HG02759 (cell line): ENCODE data around the gene EMC6.

Source experiments
- ATAC-seq: cut with Tn5 transposase; IDR thresholded peaks from one replicate; pipeline ENCODE4 v1.9.1; 2021; ENCODE audit warnings: mild to moderate bottlenecking, moderate library complexity; ENCODE audit not compliant: unreplicated experiment

EMC6 gene

DNA sequence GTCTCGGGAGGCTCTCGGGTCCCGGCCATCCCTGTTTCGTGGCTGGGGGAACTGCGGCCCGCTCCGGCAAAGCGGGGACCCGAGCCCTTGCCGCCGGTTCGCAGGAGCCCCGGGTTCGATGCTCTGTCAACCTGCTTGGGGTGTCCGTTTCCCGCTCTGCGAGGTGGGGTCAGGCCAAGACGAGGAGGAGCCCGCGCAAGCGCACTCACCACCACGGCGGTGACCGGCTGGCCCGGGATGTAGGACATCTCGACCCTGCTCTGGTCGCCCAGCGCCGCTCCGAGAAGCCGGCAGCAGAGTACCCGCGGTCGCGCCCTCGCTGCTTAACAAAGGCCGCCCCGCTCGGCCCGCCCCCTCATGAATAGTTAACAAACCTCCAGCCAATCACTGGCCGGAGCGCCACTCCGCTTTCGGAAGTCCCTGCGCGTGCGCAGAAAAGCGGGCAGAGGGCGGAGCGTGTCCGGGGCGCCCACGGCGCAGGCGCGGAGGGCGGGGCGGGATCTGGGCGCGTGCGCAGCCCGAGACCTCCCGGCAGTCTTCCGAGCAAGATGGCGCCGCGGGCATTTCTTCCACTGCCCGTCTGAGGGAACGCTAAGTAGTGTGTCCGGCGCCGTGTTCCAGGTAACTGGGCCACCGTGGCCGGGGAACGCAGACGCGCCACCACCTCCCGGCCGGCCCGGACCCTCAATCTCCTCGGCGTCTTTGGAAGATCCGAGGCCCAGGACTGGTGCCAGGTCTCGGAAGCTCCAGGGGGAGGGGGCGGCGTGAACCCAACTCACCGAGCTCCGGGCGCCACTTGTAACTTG, at the start of gene EMC6, which contains the start of gene TAX1BP3:
TSS of gene EMC6 (plus strand) at position 534 of the 806 bp plus-strand sequence. CDS start 335 bp downstream, outside the sequence.
TSS of gene TAX1BP3 (minus strand) at position 300 of the 806 bp plus-strand sequence. CDS start at position 248, 52 bp downstream.
- peak; percentile 86 for ATAC-seq

DNA sequence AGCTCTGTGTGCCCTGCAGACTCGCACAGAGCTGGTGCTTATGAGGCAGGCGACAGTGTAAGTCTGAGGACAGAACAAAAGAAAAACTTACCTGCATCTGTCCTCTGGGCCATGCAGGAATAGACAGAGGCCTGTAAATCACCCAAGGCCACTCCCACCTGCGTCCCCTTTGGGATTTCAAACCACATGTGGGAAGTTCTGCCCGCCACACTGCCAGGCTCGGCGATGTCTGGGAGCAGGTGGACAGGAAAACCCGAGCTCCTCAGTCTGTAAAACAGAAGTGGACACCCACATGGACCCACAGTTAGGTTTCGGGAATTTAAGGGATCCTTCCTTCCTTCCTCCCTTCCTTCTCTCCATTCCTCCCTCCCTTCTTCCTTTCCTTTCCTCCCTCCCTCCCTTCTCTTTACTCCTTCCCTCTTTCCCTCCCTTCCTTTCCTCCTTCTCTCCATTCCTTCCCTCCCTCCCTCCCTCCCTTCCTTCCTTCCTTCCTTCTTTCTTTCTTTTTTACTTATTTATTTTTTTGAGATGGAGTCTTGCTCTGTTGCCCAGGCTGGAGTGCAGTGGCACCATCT, 47.4 kb upstream of the EMC6 start:
- no peak for ATAC-seq

DNA sequence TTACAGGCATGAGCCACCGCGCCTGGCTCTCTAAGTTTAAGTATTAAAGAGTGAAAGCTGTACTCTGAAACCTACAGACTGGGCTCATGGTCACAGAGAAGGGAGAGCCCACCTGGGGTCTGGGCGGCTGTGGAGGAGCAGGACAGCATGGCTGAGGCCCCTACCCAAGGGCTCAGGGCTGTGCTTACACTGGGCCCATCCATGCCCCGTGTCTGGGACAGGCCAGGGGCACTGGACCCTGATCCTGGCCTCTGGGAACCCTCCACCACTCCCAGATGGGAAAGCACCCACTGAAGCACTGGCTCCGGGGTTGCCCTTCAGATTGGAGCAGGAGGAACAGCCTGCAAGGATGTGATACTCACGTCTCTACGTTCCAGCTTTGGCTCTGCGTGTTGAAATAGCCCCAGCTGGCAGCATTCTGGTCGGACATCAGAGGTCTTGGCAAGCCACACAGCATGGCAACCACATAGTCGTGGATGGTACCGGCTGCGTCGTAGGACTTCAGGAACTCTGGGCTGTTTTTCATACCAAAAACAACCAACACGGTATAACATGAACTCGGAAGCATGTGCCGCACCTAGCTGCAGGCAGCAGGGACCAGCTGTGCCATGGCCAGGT, 45.5 kb upstream of the EMC6 start:
- no peak for ATAC-seq

DNA sequence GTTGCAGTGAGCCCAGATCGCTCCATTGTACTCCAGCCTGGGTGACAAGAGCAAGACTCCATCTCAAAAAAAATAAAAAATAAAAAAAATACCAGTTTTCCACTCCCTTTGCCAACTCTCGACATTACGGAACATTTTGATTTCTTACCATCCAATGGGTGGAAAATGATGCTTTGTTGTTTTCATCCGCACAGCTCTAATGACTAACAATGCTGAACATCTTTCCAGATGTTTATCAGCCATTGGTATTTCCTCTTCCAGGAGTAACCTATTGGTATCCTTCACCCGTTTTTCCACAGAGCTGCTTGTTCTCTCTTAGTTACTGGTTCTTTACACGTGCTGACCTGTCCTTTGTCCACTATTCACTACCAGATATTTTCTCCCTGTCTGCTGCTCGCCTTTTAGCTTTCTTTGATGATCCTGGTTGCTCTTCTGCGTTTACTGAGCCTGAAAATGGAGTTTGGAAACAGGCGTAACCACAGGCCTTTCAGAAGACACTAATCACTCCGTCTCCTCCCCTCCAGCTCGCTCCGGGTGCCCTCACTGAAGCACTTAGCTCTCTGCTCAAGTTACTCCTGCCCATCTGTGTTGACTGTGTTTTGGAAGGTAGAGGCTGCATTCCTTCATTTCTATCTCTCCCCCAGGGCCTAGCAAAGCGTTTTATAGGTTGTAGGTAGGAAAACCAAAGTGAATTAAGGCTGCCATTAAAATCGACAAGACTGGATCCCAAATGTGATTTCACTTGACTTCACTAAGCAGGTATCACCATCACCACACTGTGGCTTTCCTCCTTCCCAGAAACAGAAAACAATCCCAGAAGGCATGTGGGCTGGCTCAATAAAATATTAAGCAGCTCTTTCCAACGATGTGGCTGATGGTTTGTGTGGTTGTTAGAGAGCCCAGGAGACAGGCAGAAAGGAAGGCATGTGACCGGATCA, 41.5 kb upstream of the EMC6 start:
- no peak for ATAC-seq

DNA sequence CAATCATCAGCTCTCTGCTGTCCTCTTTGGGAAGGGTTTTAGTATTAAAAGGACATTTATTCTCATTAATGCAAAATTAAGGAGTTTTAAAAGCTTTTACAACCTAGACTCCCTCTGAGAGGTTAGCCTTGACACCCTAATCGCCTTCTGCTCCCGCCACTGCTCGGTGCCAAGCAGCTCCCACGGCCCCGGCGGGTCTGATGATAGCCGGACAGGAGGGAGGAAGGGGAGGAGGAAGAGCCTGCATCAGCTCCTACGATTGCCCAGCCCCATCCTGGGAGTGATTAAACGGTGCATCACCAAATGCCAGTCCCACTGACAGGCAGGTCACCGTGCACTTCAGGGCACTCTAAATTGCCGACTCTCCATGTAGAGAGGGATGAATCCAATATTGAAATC, 40.8 kb upstream of the EMC6 start:
- no peak for ATAC-seq

DNA sequence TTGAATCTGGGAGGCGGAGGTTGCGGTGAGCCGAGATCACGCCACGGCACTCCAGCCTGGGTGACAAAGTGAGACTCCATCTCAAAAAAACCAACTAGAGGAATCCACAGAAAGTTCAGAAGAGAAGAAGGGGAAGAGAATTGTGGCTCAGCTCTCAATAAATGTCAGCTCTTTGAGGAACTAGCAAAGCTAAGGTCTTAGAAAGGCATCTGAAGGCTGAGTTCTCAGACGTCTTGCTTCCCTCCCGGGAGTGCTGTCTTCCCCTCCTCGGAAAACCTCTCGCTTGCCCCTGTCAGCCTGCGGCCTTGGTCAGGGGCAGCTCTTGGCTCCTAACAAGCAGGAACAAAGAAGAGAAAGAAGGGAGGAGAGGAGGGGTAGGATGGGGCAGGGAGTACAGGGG, 37.8 kb upstream of the EMC6 start:
- ATAC-seq = no peak

DNA sequence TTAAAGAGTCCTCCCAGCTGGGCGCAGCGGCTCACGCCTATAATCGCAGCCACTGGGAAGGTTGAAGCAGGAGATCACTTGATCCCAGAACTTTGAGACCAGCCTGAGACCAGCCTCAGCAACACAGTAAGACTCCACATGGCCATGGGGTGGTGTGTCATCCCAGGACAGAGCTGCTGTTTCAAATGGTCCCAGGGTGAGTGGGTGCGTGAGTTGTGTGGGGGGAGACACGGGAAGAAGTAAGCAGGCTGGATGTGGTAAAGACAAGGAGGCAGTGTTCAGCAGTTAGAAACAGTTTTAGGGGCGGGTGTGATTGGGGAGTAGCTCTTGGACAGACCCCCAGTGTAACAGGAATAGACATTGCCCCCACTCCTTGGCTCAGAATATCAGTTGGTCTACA, 36.3 kb upstream of the EMC6 start:
- no peak for ATAC-seq

DNA sequence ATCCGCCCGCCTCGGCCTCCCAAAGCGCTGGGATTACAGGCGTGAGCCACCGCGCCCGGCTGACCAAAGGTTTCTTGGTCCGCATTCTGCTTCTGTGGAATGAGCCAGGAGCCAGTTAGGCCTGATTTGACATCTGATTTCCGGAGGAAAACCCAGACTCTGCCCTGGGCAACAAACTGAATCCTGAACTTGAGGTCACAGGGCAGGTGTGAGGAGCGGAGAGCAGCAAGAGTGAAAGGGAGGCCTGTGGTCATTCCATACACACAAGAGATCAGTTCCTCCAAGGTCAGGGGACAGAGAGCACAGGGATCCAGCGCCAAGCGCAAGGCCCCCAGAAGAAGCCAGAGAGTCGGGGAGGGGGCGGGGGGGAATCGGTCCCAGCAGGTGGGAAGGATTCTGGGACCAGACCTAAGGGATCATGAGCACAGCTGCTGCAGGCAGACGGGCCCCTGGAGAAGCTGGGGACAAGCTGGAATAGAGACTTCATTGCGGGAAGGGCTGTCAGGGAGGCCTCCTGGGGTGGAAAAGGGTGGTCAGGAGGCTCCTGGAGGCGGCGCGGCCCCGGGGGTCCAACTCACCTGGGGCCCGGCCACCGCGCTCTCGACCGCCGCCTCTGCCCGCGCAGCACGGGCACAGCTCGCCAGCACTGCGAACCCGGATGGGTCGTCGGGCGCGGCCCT, 33.0 kb upstream of the EMC6 start:
- ATAC-seq = no peak

DNA sequence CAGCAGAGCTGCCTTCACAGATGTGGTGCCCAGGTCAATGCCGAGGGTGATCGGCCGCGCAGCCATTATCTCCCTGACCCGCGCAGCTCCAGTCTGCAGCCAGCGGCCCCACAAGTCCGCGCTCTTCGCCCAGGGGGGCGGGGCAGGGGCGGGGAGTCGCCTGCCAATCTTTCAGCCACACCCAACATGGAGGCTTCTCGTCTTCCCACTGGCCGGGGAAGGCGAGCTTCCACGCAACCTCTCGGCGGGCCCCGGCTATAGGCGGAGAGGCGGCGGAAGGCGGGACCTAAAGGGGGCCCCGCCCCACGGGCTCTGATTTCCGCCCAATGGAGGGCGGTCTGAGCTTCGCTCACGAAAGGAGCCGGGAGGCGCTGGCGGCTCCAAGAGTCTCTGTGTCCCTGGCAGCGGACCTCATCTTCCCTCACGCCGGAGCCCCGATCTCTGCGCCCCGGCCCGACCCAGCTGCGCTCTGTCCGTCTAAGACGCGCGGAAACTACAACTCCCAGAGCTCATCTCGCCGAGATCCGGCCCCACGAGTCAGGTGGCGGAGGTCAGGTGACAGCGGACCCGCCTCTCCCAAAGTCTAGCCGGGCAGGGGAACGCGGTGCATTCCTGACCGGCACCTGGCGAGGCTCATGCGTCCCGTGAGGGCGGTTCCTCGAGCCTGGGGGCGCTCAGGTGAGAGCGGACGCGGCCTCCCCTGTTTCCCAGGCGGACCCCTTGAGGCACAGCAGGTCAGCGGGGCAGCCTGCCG, 32.3 kb upstream of the EMC6 start, which contains the start of the genes CTNS and SHPK:
TSS of gene CTNS (plus strand) at position 607 of the 754 bp plus-strand sequence. CDS start 3,447 bp downstream, outside the sequence.
TSS of gene SHPK (minus strand) at position 97 of the 754 bp plus-strand sequence. CDS start at position 66, 31 bp downstream.
- ATAC-seq = peak; percentile 95

DNA sequence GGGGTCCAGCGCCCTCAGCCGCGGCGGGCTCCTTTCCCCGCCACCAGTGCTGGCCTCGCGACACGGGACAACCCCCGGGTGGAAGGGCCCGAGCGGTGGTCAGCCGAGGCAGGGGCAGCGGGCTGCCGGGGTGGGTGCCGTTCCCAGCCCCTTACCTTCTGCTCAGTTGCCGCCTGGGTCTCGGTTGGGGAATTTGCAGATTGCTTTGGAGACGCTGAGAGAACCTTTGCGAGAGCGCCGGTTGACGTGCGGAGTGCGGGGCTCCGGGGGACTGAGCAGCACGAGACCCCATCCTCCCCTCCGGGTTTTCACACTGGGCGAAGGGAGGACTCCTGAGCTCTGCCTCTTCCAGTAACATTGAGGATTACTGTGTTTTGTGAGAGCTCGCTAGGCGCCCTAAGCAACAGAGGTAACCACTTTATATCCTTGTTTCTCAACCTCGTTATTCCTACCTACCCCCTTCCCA, 31.7 kb upstream of the EMC6 start:
- peak; percentile 14 for ATAC-seq

DNA sequence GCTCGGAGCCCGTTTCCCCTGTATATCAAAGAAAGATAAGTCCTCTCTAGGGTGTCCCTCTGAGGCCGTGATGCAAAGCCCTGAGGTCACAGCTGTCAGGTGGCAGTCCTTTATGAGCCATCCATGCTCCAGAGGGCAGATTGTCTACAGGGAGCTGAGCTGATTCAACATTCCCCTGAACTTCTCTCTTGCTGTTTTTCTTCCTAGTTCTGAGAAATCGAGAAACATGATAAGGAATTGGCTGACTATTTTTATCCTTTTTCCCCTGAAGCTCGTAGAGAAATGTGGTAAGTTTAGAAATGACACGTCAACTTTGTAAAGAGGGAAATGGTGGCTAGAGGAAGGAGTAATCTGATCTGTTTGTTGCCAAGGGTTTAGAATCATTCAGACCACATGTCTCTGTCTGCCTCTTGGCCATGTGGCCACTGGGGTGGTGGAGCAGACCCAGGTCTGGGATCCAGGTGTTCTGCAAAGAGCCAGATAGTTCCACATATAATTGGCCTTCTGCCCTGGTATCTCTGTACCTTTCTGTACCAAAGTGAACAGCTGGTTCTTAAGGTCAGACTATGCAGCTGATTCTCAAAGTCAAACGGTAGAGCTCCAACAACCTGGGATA, 28.5 kb upstream of the EMC6 start:
- ATAC-seq = no peak

DNA sequence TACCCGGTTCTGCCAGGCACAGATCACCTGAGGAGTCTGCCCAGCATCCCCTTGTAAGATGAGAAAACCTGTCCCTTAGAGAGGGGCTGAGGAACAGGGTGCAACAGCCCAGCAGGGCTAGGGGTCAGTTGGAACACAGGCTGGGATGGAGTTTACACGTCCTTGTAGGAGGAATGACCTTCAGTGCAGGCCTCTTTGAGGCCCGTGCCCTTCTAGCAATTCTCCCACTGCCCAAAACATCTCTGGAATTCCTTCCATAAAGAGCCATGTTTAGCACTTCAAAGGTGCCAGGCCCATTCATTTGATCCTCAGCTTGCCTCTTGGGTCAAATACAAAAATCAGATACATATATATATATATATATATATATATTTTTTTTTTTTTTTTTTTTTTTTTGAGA, 27.6 kb upstream of the EMC6 start:
- ATAC-seq = no peak

DNA sequence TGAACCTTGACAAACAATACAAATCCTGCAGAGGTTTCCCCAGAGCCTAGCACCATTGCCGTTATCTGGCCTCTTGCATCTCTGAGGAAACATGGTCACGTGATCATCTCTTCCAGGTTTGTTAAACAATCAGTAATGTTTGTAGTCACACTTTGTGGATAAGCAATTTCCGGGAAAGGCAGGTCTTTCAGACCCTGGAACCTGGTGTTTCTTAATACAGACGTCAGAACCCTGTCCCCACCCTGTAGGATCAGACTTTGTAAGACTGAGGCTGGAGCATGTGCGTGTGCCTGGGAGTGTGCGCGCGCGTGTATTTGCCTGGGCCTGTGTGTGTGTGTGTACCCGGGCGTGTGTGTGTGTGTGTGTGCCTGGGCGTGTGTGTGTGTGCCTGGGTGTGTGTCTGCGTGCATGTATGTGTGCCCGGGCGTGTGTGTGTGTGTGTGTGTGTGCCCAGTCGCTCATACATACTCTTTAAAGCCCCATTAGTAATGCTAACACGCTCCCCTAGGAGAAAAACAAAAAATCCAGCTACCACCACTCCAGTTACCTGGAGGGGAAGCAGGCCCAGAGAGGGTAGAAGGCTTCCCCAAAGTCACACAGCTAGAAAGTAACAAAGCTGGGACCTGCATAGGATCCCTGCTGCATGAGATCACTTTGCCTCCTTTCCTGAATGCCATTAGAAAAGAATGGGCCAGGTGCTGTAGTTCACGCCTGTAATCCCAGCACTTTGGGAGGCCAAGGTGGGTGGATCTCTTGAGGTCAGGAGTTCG, 26.7 kb upstream of the EMC6 start:
- ATAC-seq = no peak

DNA sequence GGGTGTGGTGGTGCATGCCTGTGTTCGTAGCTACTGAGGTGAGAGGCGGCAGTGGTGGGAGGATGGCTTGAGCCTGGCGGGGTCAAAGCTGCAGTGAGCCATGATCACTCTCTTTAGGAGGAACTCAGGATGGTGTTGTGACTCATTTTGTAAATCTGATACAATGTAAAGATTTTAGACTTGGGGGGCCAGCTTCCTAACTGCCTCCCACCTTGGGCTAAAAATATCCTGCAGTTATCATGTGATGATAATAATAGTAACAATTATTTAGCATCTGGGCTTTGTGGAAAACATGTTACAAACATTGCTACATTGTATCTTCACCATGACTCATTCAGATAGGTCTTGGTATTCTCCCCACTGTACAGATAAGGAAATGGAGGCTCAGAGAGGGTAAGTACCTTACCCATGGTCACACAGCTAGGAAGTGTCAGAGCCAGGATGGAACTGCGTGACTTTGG, 24.7 kb upstream of the EMC6 start:
- no peak for ATAC-seq

DNA sequence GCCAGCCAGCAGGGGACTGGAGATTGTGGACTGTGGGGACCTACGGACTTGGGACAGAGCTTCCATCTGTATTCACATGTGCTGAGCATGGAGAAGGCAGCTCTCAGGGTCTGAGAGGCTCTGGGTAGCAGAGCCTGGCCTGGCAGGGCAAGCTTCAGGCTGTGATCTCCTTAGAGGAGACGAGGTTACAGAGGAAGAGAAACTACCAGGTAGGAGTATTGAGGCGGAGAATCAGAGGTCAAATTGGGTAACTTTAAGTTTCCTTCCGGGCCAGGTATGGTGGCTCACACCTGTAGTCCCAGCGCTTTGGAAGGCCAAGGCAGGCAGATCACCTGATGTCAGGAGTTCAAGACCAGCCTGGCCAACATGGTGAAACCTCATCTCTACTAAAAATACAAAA, 23.3 kb upstream of the EMC6 start:
- no peak for ATAC-seq

DNA sequence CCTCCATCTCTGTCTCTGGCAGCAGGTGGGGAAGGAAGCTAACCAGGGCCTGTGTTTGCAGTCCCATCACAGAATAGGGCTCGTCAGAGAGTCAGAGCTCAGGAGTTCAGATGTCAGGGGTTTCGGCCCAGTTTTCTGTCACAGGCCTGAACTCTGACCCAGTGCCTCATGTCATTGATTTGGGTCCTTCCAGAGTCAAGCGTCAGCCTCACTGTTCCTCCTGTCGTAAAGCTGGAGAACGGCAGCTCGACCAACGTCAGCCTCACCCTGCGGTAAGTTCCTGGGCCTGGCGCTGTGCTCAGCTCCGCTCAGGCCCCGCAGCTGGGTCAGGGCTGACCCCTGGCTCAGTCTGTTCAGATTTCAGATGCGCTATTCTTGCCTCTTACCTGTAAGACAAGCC, 21.4 kb upstream of the EMC6 start:
- no peak for ATAC-seq

DNA sequence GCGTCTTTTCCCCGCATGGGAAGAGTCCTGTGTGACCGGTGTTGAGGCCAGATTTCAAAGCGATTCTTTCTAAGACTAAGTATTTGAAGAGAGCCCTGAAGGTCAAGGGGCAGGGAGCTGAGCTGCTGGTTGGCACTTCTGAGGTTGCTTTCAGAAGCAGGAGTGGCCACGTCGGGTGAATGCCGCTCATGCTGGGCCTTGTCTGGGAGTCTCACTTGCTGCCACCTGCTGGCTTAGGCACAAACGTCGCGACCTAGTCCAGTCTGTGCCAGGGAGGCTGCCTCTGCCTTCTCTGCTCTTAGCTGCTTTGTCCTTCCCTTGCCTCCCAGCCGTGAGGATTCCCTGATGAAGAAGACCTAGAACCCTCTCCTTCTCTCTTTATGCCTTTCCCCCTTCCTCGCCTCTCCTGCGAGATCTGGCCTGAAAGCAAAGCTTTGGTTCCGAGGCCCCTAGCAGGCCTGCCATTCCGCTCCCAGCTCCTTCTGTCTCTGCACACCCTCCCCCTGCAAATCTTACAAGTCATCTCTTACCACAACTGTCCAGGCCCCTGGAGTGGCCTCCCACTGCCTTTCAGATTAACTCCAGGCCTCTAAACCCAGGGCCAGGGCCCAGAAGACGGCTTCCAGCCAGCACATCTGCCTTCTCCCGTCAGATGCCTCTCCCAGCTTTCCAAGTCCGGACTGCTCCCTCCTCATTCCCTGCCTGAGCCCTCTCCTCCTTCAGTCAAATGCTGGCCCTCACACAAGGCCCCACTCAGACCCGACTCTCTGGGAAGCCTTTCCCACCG, 20.6 kb upstream of the EMC6 start:
- no peak for ATAC-seq
